H1 (cell line): ENCODE results near the gene NAA16. TPM values are rescaled to one million over a fixed set of nuclear protein-coding genes. Genes with fewer than 3 reads are reported as not detected.

Source experiments
- ATF2 ChIP-seq: IDR thresholded peaks from 2 replicates; pipeline ENCODE4 v1.6.1; 2012; ENCODE audit warnings: low read length, inconsistent platforms
- CREB1 ChIP-seq: IDR thresholded peaks from 2 replicates; pipeline ENCODE4 v1.6.1; 2012; ENCODE audit warnings: inconsistent platforms
- PHF8 ChIP-seq: fragments of 200-600 bp; sonication (generic); conservative IDR thresholded peaks from 2 replicates; pipeline ENCODE4 v1.7.1; 2012; ENCODE audit warnings: low read depth, mild to moderate bottlenecking, inconsistent platforms, low read length, moderate library complexity
- POLR2AphosphoS5 ChIP-seq: IDR thresholded peaks from 2 replicates; pipeline ENCODE4 v1.6.1; 2011; ENCODE audit warnings: low read depth, low read length
- SP1 ChIP-seq: IDR thresholded peaks from 2 replicates; pipeline ENCODE4 v1.6.1; 2011; ENCODE audit warnings: low read depth, low read length
- YY1 ChIP-seq: IDR thresholded peaks from 2 replicates; pipeline ENCODE4 v1.6.1; 2011; ENCODE audit warnings: low read depth, mild to moderate bottlenecking, low read length
- polyA plus RNA-seq, 7 experiments: library from polyadenylated mRNA; depleted of rRNA in 3 of 7; stranded (reverse) in 5 of 7; unstranded in 2 of 7; fragments of >200 nt in 5 of 7; fragments of 200-250 nt in 2 of 7; gene quantifications; 1 replicate in 5 of 7; 2 replicates in 1 of 7; 4 replicates in 1 of 7; pipeline versions ENCODE4 v1.2.1 to v1.2.3, GENCODE V29; 2011 to 2013; ENCODE audit warnings: missing spikeins in 2 of 7, mixed read lengths in 2 of 7
- total RNA-seq: library from RNA; stranded (reverse); fragmentation: NEBNext Ultra II Directional; extraction: Animal tissue kit (Norgen Biotek cat#: 25700); gene quantifications from 2 replicates; pipeline ENCODE4 v1.2.1, GENCODE V29; 2021

The NAA16 gene
- total and polyA plus RNA-seq, 2 of the 8 experiments (the other 6 are each of a cell fraction or from before 2014, with no cell fraction given), result 11.4 to 40.0 TPM

GRCh38 chr13:41382431-41382830 lies 71.4 kb downstream of the NAA16 start (continued):
- no peak for TF ChIP-seq SP1
- TF ChIP-seq PHF8, result no peak
- no peak for TF ChIP-seq POLR2AphosphoS5
- TF ChIP-seq ATF2, result no peak
- no peak for TF ChIP-seq YY1
- TF ChIP-seq CREB1, result no peak
